DOHH2 (cell line): ENCODE data around the gene FARS2.

Experiments
- CTCF ChIP-seq: fragments of 200-600 bp; sonication (generic); IDR thresholded peaks from one replicate; pipeline ENCODE4 v1.5.1; 2014; ENCODE audit warnings: antibody characterized with exemption, mild to moderate bottlenecking, low read depth, low read length; ENCODE audit not compliant: poor library complexity, severe bottlenecking
- EZH2phosphoT487 ChIP-seq: fragments of 200-600 bp; sonication (generic); IDR thresholded peaks from 2 replicates; pipeline ENCODE4 v1.6.1; 2017; ENCODE audit warnings: borderline replicate concordance, mild to moderate bottlenecking, antibody characterized with exemption, low read length, moderate library complexity, mixed read lengths

- TF ChIP-seq CTCF, result no peak
- no peak for TF ChIP-seq EZH2phosphoT487
Observed at GRCh38 chr6:5230081-5230480, 31.2 kb upstream of the FARS2 start.
